GM18858 (cell line): ENCODE measurements around the gene THRAP3.

Experiments
- ATAC-seq: cut with Tn5 transposase; IDR thresholded peaks from one replicate; pipeline ENCODE4 v1.9.1; 2021; ENCODE audit not compliant: unreplicated experiment

The THRAP3 gene

GRCh38 chr1:36323636-36324352 lies 99.6 kb downstream of the THRAP3 start, which contains the start of gene EVA1B:
EVA1B (minus strand) TSS chr1:36323645; CDS start chr1:36323037, 608 bp downstream.
- ATAC-seq = no peak

- no peak for ATAC-seq
Observed at GRCh38 chr1:36324353-36324703, 100.1 kb downstream of the THRAP3 start.

- no peak for ATAC-seq
Observed at GRCh38 chr1:36326499-36326898, 102.3 kb downstream of the THRAP3 start.

GRCh38 chr1:36327421-36328087 lies 103.3 kb downstream of the THRAP3 start:
- ATAC-seq = no peak

GRCh38 chr1:36328088-36328480 lies 103.8 kb downstream of the THRAP3 start:
- ATAC-seq = no peak

- no peak for ATAC-seq
Observed at GRCh38 chr1:36328713-36329112, 104.5 kb downstream of the THRAP3 start.

- ATAC-seq = no peak
Observed at GRCh38 chr1:36329817-36330216, 105.6 kb downstream of the THRAP3 start.

- ATAC-seq = no peak
Observed at GRCh38 chr1:36330940-36331339, 106.7 kb downstream of the THRAP3 start.

GRCh38 chr1:36337830-36338229 lies 113.6 kb downstream of the THRAP3 start:
- ATAC-seq = no peak

GRCh38 chr1:36339215-36339614 lies 115.0 kb downstream of the THRAP3 start:
- no peak for ATAC-seq

GRCh38 chr1:36339615-36340014 lies 115.4 kb downstream of the THRAP3 start:
- ATAC-seq = no peak

GRCh38 chr1:36341626-36342320 lies 117.5 kb downstream of the THRAP3 start:
- ATAC-seq = no peak

GRCh38 chr1:36342426-36343185 lies 118.4 kb downstream of the THRAP3 start:
- ATAC-seq = no peak

- no peak for ATAC-seq
Observed at GRCh38 chr1:36343651-36344394, 119.6 kb downstream of the THRAP3 start.

GRCh38 chr1:36344395-36344680 lies 120.1 kb downstream of the THRAP3 start:
- no peak for ATAC-seq

GRCh38 chr1:36345353-36345752 lies 121.1 kb downstream of the THRAP3 start:
- ATAC-seq = no peak

GRCh38 chr1:36346741-36347370 lies 122.6 kb downstream of the THRAP3 start:
- no peak for ATAC-seq

- ATAC-seq = no peak
Observed at GRCh38 chr1:36349241-36349671, 125.0 kb downstream of the THRAP3 start.

GRCh38 chr1:36349839-36350238 lies 125.6 kb downstream of the THRAP3 start:
- no peak for ATAC-seq

GRCh38 chr1:36350659-36351226 lies 126.5 kb downstream of the THRAP3 start:
- no peak for ATAC-seq
